ENCODE results near the gene GPC5. TPM values are rescaled to one million over a fixed set of nuclear protein-coding genes. Genes with fewer than 3 reads are reported as not detected.

The GPC5 gene
- total RNA-seq, 1 donor from 2014 or later: 10.2 TPM

DNA sequence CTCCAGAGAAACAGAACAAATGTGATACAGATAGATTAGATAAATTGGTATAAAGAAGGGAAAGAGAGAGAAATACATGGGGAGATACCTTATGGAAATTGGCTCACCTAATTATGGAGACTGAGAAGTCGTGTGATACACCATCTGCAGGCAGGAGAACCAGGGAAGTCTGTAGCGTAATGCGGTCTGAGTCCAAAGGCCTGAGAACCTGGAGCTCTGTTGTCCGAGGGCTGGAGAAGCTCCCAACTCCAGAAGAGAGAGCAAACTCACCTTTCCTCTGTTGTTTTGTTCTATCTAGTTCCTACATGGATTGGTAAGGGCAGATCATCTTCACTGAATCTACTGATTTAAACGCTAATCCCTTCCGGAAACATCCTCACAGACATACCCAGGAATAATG is 1179.9 kb downstream of the GPC5 start:
- Mint-ChIP-seq H3K4me1 (ENCODE audit: low read depth, unreplicated experiment) (peaks cover 6% of the 10 kb centered on the region), H3K4me3 (ENCODE audit: unreplicated experiment) (no peak overlapping the region), H3K27ac (ENCODE audit: unreplicated experiment) (no peak overlapping the region), H3K9me3 (ENCODE audit: unreplicated experiment) (no peaks in the 10 kb centered on the region), H3K36me3 (ENCODE audit: unreplicated experiment) (peaks cover 4% of the 10 kb centered on the region), H3K27me3 (ENCODE audit: unreplicated experiment) (peaks cover 4% of the 10 kb centered on the region)
- TF ChIP-seq, protein P1, sequence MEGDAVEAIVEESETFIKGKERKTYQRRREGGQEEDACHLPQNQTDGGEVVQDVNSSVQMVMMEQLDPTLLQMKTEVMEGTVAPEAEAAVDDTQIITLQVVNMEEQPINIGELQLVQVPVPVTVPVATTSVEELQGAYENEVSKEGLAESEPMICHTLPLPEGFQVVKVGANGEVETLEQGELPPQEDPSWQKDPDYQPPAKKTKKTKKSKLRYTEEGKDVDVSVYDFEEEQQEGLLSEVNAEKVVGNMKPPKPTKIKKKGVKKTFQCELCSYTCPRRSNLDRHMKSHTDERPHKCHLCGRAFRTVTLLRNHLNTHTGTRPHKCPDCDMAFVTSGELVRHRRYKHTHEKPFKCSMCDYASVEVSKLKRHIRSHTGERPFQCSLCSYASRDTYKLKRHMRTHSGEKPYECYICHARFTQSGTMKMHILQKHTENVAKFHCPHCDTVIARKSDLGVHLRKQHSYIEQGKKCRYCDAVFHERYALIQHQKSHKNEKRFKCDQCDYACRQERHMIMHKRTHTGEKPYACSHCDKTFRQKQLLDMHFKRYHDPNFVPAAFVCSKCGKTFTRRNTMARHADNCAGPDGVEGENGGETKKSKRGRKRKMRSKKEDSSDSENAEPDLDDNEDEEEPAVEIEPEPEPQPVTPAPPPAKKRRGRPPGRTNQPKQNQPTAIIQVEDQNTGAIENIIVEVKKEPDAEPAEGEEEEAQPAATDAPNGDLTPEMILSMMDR (IDR thresholded peaks at IDR 0.05; ENCODE audit: partially characterized antibody, unreplicated experiment): no peak
- no peak for DNase-seq

DNA sequence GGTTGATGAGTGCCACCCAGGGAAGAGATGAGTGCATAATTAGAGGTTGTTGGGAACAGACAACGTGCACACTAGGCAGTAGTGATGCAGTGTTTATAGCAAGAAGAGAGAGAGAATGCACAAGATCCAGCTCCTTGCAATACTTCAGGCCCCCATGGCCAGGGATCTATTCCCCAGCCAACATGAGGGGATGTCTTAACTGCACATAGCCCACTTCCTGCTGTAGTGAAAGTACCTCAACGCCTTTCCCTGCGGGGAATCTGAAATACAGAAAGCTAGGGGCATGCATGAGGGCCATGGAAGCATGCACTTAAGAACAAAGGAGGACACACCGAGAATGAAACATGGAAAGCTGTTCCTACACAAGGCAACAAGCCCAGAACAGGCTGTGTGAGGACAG is 1191.5 kb downstream of the GPC5 start:
- H3K4me3 Mint-ChIP-seq (ENCODE audit: unreplicated experiment): no peak overlapping the region
- H3K4me1 Mint-ChIP-seq (ENCODE audit: low read depth, unreplicated experiment): no peaks in the 10 kb centered on the region
- H3K27me3 Mint-ChIP-seq (ENCODE audit: unreplicated experiment): peaks cover 3% of the 10 kb centered on the region
- TF ChIP-seq, protein P1 (IDR thresholded peaks at IDR 0.05; ENCODE audit: partially characterized antibody, unreplicated experiment): no peak
- DNase-seq: no peak
- H3K27ac Mint-ChIP-seq (ENCODE audit: unreplicated experiment): no peak overlapping the region
- no peaks in the 10 kb centered on the region for H3K36me3 Mint-ChIP-seq (ENCODE audit: unreplicated experiment)
- H3K9me3 Mint-ChIP-seq (ENCODE audit: unreplicated experiment): peaks cover 3% of the 10 kb centered on the region

DNA sequence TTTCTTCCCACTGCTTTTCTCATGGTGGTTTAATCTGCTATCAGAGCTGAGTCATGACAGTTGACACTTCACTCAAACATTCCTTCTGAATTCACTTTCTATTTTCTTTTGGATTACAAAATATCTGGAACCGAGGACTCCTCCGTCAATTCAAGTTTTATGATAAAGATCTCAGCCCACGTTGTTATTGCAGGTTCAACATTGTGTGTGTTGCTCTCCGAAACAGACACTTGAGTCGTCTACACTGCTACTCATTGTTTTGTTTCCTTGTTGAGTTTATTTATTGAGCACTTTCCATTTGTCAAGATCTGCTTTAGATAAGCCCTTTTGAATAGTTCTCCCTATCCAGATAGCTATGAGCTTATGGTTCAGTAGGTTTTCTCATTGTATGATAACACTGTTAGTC is 1192.1 kb downstream of the GPC5 start:
- DNase-seq: no peak
- no peaks in the 10 kb centered on the region for H3K36me3 Mint-ChIP-seq (ENCODE audit: unreplicated experiment)
- peaks cover 3% of the 10 kb centered on the region for H3K27me3 Mint-ChIP-seq (ENCODE audit: unreplicated experiment)
- peaks cover 3% of the 10 kb centered on the region for H3K9me3 Mint-ChIP-seq (ENCODE audit: unreplicated experiment)
- H3K27ac Mint-ChIP-seq (ENCODE audit: unreplicated experiment): no peak overlapping the region
- no peak overlapping the region for H3K4me3 Mint-ChIP-seq (ENCODE audit: unreplicated experiment)
- TF ChIP-seq, protein P1 (IDR thresholded peaks at IDR 0.05; ENCODE audit: partially characterized antibody, unreplicated experiment): no peak
- no peaks in the 10 kb centered on the region for H3K4me1 Mint-ChIP-seq (ENCODE audit: low read depth, unreplicated experiment)

DNA sequence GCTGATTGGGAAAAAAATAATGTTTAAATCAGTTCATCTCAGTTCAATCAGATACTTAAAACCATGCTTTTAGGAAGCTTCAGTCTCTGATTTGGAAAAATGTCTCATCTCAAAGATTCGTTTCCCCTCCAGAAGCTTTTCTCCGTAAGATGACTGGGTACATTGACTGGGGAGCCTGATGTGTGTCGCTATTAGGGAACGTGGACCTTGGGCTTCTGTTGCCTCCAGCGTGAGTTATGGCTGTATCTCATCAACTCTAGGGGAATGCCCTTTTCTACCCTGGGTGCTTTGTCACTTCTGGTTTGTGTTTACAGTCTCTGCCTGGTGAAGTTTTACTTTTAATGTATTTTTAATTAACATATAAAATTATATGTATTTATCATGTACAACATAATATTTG is 1192.7 kb downstream of the GPC5 start:
- H3K9me3 Mint-ChIP-seq (ENCODE audit: unreplicated experiment): peaks cover 3% of the 10 kb centered on the region
- no peak for DNase-seq
- peaks cover 3% of the 10 kb centered on the region for H3K27me3 Mint-ChIP-seq (ENCODE audit: unreplicated experiment)
- no peaks in the 10 kb centered on the region for H3K36me3 Mint-ChIP-seq (ENCODE audit: unreplicated experiment)
- TF ChIP-seq, protein P1 (IDR thresholded peaks at IDR 0.05; ENCODE audit: partially characterized antibody, unreplicated experiment): no peak
- no peak overlapping the region for H3K27ac Mint-ChIP-seq (ENCODE audit: unreplicated experiment)
- H3K4me1 Mint-ChIP-seq (ENCODE audit: low read depth, unreplicated experiment): no peaks in the 10 kb centered on the region
- no peak overlapping the region for H3K4me3 Mint-ChIP-seq (ENCODE audit: unreplicated experiment)

DNA sequence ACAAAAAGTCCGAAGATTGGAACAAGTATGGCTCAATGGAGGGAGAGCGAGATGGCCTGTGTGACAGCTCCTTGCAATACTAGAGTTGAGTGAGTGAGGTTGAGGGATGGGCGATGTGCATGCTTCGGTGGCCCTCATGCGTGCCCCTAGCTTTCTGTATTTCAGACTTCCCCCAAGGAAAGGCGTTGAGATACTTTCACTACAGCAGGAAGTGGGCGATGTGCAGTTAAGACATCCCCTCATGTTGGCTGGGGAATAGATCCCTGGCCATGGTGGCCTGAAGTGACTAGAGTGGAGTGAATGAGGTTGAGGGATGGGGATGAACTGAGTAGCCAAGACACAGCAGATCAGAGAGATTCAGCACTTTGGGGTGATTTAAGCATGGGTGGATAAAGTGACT is 1194.3 kb downstream of the GPC5 start:
- no peaks in the 10 kb centered on the region for H3K4me1 Mint-ChIP-seq (ENCODE audit: low read depth, unreplicated experiment)
- H3K4me3 Mint-ChIP-seq (ENCODE audit: unreplicated experiment): no peak overlapping the region
- TF ChIP-seq, protein P1 (IDR thresholded peaks at IDR 0.05; ENCODE audit: partially characterized antibody, unreplicated experiment): no peak
- H3K27me3 Mint-ChIP-seq (ENCODE audit: unreplicated experiment): peaks cover 2% of the 10 kb centered on the region
- no peak for DNase-seq
- H3K9me3 Mint-ChIP-seq (ENCODE audit: unreplicated experiment): peaks cover 3% of the 10 kb centered on the region
- H3K36me3 Mint-ChIP-seq (ENCODE audit: unreplicated experiment): no peaks in the 10 kb centered on the region
- no peak overlapping the region for H3K27ac Mint-ChIP-seq (ENCODE audit: unreplicated experiment)

Measured in glutamatergic neuron (in vitro differentiated cells).